GM21390 (cell line): Measurements from ENCODE around the gene EGFL8.
"Not testable (repeated sequence)": the region's sequence is repeated elsewhere in the genome, so short reads cannot be mapped to it uniquely, and the experiment has no call there.

Experiments
- ATAC-seq: cut with Tn5 transposase; IDR thresholded peaks from one replicate; pipeline ENCODE4 v1.9.1; 2021; ENCODE audit not compliant: unreplicated experiment

Gene EGFL8

DNA sequence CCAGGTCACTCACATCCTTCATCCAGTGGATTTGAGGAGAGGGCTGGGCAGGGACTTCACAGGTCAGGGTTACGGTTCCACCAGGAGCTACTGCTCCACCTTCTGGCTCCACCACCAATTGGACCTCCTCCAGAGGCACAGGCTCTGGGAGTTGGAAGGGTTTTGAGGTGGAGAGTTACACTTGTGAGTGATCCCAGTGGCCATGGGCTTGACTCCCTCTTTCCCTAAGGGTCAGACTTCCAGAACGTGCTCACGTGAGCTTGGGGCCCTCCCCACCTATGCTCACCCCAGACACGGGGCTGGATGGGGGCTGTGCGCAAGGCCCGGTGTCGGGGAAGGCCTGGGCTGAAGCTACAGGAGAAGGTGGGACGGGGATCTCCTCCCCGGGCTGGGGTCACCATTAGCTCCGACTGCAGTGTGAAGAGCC is 18.2 kb downstream of the EGFL8 start:
- no peak for ATAC-seq

DNA sequence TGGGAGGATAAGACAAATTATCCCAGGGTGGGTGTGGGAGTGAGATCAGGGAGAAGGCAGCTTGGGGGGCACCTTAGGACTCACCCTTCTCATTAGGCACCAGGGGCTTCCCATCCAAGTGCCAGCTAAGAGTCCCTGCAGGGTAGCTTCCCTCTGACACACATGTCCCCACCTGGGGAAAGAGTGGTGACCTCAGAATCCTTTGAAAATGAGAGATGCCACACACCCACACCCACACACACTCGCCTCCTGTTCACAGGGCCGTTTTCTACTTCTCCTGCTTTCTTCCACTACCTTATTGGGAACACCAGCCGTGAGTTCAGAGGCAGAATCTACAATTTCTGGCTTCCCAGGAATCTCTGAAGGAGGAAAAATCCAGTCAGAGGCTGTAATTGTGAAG is 18.6 kb downstream of the EGFL8 start:
- no peak for ATAC-seq

DNA sequence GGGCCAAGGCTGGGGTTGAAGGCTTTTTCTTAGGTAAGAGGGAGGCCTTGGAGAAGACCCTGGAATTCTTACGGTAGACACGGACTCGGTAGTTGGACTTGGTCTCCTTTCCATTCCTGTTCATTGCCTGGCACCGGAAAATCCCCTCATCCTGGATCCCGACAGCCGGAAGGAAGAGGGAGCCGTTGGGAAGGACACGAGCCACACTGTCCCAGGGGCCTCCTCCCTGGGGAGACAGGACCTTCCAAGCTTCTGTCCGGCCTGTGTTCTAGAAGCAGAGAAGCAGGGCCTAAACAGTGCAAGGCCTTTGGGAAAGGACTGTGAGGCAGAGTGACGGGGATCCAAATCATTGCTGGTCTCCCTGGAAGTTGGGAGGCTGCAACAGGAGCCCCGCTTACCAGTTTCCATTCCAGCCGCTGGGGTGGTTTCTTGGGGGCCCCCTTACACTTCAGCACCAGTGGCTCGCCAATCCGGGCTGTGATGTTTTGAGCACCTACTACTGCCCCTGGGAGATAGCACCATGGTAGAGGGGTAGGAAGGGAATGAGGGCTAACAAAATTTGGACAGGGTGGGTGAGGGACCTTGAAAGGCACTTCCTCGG is 19.2 kb downstream of the EGFL8 start:
- no peak for ATAC-seq

GRCh38 chr6:32184084-32184640 is 19.8 kb downstream of the EGFL8 start, which contains the start of gene AGER:
Gene AGER (minus strand): TSS chr6:32184253. CDS start chr6:32184222, 31 bp downstream.
- no peak for ATAC-seq

DNA sequence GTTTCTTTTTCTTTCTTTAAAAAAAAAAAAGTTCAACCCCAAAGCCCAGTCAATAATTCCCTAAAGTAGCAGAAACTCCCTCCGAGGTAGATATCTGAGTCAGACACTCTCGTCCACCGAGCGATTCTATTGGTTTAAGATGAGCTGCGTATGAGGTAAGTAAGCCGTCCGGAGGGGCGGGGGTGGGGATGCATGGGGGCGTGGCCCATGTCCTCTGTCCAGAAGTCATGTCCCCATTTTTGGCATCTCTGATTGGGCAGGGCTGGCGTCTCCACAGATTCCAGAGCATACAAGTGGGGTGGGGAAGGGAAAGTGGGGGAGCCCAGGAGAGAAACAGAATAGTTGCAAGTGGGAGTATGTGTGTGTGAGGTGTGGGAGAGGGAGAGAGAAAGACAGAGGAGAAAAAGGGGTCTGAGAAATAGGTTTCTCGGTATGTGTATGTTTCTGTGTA is 21.3 kb downstream of the EGFL8 start:
- not testable (repeated sequence) for ATAC-seq

DNA sequence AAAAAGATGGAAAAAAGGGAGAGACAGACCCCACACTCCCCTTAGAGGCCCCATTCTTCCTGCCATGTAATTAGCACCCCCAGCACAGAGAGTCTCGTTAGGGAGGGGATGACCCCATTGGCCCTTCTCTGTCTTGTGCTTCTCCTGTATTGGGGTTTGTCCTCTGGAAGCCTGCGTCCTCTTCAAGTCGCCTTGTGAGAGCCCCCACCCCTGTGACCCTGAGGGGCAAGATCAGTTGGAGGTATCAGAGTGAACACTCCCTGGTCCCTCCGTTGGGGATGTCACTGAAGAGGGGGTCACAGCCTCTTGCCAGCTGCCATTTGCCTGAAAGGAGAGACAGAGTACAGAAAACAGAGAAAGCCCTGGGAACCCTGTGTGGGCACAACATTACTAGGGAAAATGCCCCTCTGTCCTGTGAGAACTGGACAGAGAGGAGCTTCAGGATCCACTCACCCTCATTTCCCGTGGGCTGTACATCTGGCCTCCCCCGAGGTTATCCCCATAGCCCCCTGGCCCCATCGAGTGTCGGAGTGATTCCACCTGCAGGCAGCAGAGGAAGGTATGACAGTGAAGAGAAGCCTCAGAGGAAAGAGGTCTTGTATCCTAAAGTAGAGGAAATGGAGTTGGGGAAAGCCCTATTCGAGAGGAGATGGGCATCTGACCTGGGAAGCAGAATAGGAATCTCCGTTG is 21.9 kb downstream of the EGFL8 start:
- not testable (repeated sequence) for ATAC-seq

GRCh38 chr6:32187009-32187709 is 22.8 kb downstream of the EGFL8 start:
- no peak for ATAC-seq

DNA sequence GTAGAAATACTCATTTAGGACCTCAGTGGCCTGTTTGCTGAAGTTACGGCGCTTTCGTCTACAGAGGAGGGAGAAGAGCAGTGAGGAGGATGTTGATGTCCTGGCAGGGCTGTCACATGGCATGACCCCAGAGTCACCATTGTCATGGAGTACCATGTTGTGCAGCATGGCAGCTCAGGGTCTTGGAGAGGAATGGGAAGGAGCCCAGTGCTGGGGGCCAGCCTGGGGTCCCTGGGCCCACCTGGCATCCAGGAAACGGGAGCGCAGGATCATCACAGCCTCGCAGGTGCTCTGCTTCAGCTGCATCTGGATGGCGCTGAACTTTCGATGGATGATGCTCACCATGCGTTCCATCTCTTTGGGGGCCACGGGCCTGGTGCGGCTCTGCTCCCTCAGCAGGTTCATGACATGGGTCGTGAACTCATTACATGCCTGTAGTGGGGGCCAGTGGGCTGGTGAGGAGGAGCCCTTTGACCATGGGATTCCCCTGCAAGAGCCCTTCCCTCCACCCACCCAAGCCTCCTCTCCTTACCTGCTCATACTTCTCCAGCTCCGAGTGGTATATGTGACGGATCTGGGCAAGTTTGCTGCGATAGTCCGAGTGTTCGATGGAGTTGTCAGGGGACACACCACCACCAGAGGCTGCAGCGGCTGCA is 23.5 kb downstream of the EGFL8 start:
- not testable (repeated sequence) for ATAC-seq

- no peak for ATAC-seq
Measured at GRCh38 chr6:32188381-32189068, 24.1 kb downstream of the EGFL8 start.

DNA sequence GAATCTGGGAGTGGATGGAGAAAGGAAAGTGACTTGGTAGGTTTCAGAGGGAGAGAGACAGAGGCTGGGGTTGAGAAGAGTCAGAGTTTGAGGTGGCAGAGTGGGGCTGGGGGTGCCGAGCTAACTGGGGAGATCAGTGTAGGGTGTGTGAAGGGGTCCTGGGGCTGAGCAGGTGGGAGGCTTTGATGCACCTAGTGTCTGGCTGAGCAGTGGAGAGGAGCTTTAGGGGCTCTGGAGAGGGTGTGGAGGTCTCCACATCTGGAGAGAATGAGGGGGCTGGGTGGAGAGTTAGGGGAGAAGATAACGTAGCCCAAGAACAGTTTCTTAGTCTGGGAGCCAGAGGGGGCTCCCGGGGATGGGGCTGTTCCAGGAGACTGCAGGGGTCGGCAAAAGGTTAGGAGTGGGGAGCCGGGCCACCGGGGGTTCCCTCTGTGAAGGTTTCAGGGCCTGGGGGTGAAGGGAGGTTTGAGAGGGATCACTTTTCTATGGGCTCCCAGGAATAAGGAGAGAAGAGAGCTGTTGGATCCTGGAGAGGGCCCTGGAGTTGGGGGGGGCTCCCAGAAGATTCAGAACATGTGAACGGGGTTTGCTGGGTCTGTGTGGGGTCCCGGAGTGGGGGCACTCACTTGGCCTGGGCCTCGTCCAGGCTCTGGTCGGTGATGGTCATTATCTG is 24.8 kb downstream of the EGFL8 start:
- no peak for ATAC-seq

DNA sequence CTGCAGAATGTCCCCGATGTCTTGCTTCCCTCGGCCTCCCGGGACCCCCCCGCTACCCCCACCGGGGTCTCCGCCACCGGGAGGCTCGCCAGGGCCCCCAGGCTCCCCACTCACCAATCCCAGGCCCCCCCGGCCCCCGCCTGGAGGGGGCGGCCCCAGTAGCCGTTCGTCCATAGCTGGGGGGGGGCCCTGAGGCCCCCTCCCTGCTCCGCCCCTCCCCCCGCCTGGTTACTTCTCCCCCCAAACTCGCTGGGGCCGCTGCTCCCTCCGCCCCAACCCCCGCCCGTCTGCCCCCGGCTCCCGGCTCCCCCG is 25.3 kb downstream of the EGFL8 start:
- ATAC-seq: no peak

DNA sequence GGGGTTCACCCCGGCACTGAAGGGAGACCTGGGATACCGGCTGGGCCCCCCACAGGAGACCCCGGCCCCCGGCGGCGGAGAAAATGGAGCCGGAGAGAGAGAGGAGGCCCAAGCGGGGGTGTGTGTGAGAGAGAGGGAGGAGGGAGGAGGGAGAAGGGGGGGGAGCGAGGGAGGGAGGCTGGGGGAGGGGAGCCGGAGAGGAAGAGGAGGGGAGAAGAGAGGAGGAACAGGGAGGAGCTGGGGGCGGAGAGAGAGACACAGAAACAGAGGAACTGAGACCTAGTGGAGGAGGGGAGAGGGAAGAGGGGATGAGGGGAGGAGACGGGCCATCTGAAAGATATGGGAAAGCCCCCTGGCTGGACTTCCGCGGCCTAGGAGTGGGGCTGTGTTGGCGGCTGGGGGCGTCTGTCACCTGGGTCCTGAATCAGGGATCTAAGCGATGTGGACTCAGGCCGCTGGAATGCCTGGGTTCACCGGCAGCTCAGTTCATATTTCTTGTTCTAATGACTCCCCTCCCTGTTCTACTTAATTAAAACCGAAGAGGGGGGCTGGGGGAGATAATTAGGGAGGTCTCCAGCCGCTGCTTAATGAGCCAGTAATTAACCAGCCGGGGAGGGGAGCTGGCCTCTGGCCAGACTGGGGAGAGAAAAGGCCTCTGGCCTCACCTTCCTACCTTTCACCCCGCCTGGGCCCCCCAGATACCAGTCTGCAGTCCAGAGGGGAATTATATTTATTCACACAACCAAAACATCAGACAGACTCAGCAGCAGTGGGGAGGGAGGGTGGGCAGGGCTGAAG is 25.9 kb downstream of the EGFL8 start, which contains the start of gene PBX2:
TSS of gene PBX2 (minus strand) at position 149 of the 798 bp plus-strand sequence. CDS start 287 bp downstream, outside the sequence.
- ATAC-seq: peak; percentile 53

DNA sequence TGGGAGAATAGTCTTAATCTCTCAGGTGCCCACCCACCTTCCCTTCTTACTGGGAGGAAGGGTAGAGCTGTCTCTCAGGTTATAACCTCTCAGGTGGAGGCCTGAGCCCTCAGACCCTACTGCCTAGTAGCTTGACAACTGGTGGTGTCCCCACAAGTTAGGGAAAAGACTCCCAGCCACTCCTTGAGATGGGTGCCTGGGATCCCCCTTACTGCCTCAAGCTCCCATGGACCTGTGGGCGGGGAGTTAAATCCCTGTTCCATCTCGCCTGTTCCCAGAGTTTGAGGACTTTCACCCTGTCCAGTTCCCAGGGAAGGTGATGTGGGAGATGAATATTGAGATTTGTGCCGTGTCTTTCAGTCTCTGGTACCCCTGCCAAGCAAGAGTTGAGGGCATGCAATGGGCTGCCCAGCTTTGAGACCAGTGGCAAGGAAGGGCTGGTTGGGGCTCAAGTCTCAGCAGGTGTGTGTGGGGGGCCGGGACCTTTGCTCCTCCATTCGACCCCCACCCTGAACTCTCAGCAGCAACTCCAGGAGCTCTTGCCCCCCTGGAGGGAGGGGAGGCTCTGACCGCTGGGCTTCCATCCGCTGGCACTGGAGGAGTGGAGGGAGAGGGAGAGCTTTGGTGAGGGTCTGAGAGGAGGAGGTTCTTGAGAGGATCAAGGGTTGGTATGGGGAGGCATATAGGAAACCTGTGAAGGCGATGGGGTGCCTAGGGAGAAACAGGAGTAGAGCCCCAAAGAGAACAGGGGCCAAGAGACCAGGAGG is 26.7 kb downstream of the EGFL8 start:
- no peak for ATAC-seq

- ATAC-seq: no peak
Measured at GRCh38 chr6:32191696-32192607, 27.6 kb downstream of the EGFL8 start.

DNA sequence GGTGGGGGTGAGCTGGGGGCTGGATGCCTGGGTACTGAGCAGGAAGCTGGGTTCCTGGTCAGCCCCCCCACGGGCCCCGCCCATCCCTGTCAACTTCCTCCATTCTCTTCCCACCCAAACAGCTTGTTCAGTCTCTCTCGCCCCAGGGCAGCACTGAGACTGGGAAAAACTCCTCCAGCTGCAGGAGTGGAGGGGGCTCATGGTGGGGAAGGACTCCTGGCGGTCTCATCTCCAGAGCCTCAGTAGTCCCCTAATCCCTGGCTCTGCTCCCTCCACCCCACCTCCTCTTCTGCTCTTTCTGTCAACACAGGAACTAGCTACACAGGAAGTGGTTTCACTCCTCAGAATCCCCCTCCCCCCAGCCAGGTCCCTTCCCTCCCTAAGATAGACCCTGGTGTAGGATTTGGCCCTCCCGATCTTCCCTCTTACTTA is 28.2 kb downstream of the EGFL8 start, which contains the start of gene GPSM3:
TSS of gene GPSM3 (minus strand) at position 36 of the 432 bp plus-strand sequence. CDS start 130 bp downstream, outside the sequence.
- ATAC-seq: no peak

- not testable (repeated sequence) for ATAC-seq
Measured at GRCh38 chr6:32193096-32193495, 28.7 kb downstream of the EGFL8 start.

GRCh38 chr6:32194388-32194787 is 30.0 kb downstream of the EGFL8 start:
- no peak for ATAC-seq
